GM12873 (cell line): ENCODE results near the gene FN1.

Experiments used
- CTCF ChIP-seq: IDR thresholded peaks from 2 replicates; pipeline ENCODE4 v1.5.1; 2012; ENCODE audit warnings: low read depth, mild to moderate bottlenecking, moderate library complexity, low read length, control low read depth; ENCODE audit not compliant: insufficient read depth; ENCODE audit errors: missing control alignments

The FN1 gene

GRCh38 chr2:215311625-215312396 is 124.1 kb downstream of the FN1 start, which contains the start of gene ATIC:
Gene ATIC, plus strand, starts transcription at chr2:215312059. Its CDS starts 84 bp downstream, at chr2:215312143.
- no peak for TF ChIP-seq CTCF
